HG03558 (cell line): Measurements from ENCODE around the gene CCDC81.

Experiments
- ATAC-seq: cut with Tn5 transposase; IDR thresholded peaks from one replicate; pipeline ENCODE4 v1.9.1; 2021; ENCODE audit warnings: moderate number of reproducible peaks; ENCODE audit not compliant: unreplicated experiment; ENCODE audit errors: extremely low read depth

The CCDC81 gene

GRCh38 chr11:86460461-86461385, 86.0 kb downstream of the CCDC81 start:
- no peak for ATAC-seq

GRCh38 chr11:86461892-86462291, 87.2 kb downstream of the CCDC81 start:
- no peak for ATAC-seq

- ATAC-seq = no peak
Measured at GRCh38 chr11:86463120-86463519, 88.4 kb downstream of the CCDC81 start.

GRCh38 chr11:86463955-86464354, 89.3 kb downstream of the CCDC81 start:
- no peak for ATAC-seq

GRCh38 chr11:86464509-86465221, 90.0 kb downstream of the CCDC81 start:
- no peak for ATAC-seq

GRCh38 chr11:86468169-86468568, 93.5 kb downstream of the CCDC81 start:
- no peak for ATAC-seq

- ATAC-seq = no peak
Measured at GRCh38 chr11:86469491-86470388, 95.1 kb downstream of the CCDC81 start.
